ENCODE results near the gene PEPD.

DNA sequence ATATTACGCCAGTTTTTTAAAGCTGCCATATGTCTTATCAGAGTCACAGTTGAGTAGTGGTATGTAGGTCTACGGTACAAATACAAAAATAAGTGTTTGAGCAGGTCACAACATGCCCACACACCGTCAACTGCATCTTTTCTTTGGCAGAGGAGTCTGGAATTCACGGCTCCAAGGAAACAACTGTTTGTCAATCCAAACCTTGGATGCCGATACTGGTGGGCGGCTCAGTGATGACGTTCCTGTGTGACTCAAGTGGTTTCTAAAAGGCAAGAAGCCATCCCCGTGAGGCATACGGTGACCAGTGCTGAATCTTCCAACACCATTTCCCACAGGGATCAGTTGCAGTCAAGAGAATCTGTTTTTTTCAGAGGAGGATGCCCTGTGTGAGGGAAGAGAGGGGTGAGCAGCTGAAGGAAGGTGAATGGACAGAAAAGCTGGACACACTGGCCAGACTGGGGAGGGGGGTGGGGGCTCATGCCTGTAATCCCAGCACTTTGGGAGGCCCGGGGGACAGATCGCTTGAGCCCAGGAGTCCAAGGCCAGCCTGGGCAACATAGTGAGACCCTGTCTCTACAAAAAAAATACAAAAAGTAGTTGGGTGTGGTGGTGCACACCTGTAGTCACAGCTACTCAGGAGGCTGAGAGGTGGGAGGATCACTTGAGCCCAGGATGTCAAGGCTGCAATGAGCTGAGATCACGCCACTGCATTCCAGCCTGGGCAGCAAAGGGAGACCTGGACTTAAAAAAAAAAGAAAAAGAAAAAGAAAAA, 170.9 kb downstream of the PEPD start:
- TF ChIP-seq, protein P1, sequence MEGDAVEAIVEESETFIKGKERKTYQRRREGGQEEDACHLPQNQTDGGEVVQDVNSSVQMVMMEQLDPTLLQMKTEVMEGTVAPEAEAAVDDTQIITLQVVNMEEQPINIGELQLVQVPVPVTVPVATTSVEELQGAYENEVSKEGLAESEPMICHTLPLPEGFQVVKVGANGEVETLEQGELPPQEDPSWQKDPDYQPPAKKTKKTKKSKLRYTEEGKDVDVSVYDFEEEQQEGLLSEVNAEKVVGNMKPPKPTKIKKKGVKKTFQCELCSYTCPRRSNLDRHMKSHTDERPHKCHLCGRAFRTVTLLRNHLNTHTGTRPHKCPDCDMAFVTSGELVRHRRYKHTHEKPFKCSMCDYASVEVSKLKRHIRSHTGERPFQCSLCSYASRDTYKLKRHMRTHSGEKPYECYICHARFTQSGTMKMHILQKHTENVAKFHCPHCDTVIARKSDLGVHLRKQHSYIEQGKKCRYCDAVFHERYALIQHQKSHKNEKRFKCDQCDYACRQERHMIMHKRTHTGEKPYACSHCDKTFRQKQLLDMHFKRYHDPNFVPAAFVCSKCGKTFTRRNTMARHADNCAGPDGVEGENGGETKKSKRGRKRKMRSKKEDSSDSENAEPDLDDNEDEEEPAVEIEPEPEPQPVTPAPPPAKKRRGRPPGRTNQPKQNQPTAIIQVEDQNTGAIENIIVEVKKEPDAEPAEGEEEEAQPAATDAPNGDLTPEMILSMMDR (IDR thresholded peaks at IDR 0.05 in 4 of 5, conservative IDR thresholded peaks at IDR 0.05 in 1 of 5) = no peak
- no peak for TF ChIP-seq POLR2A (IDR thresholded peaks at IDR 0.05)
